ENCODE data around the gene KAZN.

Gene KAZN

GRCh38 chr1:14790982-14791381 is 192.5 kb downstream of the KAZN start:
- Histone ChIP-seq H3K4me2 (ENCODE audit: low read length) (no peak overlapping the region), H3K4me3 (ENCODE audit: low read depth, low read length, poor library complexity, severe bottlenecking) (no peak overlapping the region), H4K20me1 (ENCODE audit: insufficient read depth, low read length) (no peaks in the 10 kb centered on the region), H3F3A (ENCODE audit: insufficient read depth, low read length) (no peaks in the 10 kb centered on the region), H3K27ac (ENCODE audit: low read depth, low read length, poor library complexity, severe bottlenecking) (no peak overlapping the region), H3K9ac (ENCODE audit: low read length) (no peak overlapping the region), H3K27me3 (ENCODE audit: insufficient read depth, low read length) (no peaks in the 10 kb centered on the region), H3K9me3 (ENCODE audit: low read length) (no peaks in the 10 kb centered on the region), H3K79me2 (ENCODE audit: insufficient read depth, low read length) (no peaks in the 10 kb centered on the region), H3K4me1 (ENCODE audit: insufficient read depth, low read length, severe bottlenecking) (no peaks in the 10 kb centered on the region), H3K9me2 (ENCODE audit: low read depth, low read length) (no peaks in the 10 kb centered on the region), H2AFZ (ENCODE audit: low read length) (no peak overlapping the region), H3K36me3 (ENCODE audit: insufficient read depth, low read length) (no peaks in the 10 kb centered on the region)
- TF ChIP-seq EZH2 (IDR thresholded peaks at IDR 0.05; ENCODE audit: borderline replicate concordance, low read length) (no peak), CTCF (IDR thresholded peaks at IDR 0.05; ENCODE audit: low read length) (no peak)

GRCh38 chr1:14791654-14792053 is 193.2 kb downstream of the KAZN start:
- Histone ChIP-seq H3K27me3 (ENCODE audit: insufficient read depth, low read length) (0 out of 2 replicates have a peak, but pooled peaks cover 4% of the 10 kb centered on the region), H3K9me2 (ENCODE audit: low read depth, low read length) (no peaks in the 10 kb centered on the region), H3K4me1 (ENCODE audit: insufficient read depth, low read length, severe bottlenecking) (no peaks in the 10 kb centered on the region), H3K36me3 (ENCODE audit: insufficient read depth, low read length) (no peaks in the 10 kb centered on the region), H3K79me2 (ENCODE audit: insufficient read depth, low read length) (no peaks in the 10 kb centered on the region), H3K9ac (ENCODE audit: low read length) (no peak overlapping the region), H2AFZ (ENCODE audit: low read length) (no peak overlapping the region), H3F3A (ENCODE audit: insufficient read depth, low read length) (no peaks in the 10 kb centered on the region), H3K4me3 (ENCODE audit: low read depth, low read length, poor library complexity, severe bottlenecking) (no peak overlapping the region), H3K4me2 (ENCODE audit: low read length) (no peak overlapping the region), H3K9me3 (ENCODE audit: low read length) (no peaks in the 10 kb centered on the region), H4K20me1 (ENCODE audit: insufficient read depth, low read length) (no peaks in the 10 kb centered on the region), H3K27ac (ENCODE audit: low read depth, low read length, poor library complexity, severe bottlenecking) (no peak overlapping the region)
- TF ChIP-seq EZH2 (IDR thresholded peaks at IDR 0.05; ENCODE audit: borderline replicate concordance, low read length) (no peak), CTCF (IDR thresholded peaks at IDR 0.05; ENCODE audit: low read length) (no peak)

GRCh38 chr1:14794136-14794768 is 195.8 kb downstream of the KAZN start:
- no peaks in the 10 kb centered on the region for H4K20me1 ChIP-seq (ENCODE audit: insufficient read depth, low read length)
- TF ChIP-seq CTCF (IDR thresholded peaks at IDR 0.05; ENCODE audit: low read length) (no peak), EZH2 (IDR thresholded peaks at IDR 0.05; ENCODE audit: borderline replicate concordance, low read length) (no peak)
- H3K79me2 ChIP-seq (ENCODE audit: insufficient read depth, low read length) = no peaks in the 10 kb centered on the region
- no peaks in the 10 kb centered on the region for H3K9me2 ChIP-seq (ENCODE audit: low read depth, low read length)
- H3K9ac ChIP-seq (ENCODE audit: low read length) = no peak overlapping the region
- no peak overlapping the region for H3K27ac ChIP-seq (ENCODE audit: low read depth, low read length, poor library complexity, severe bottlenecking)
- no peak overlapping the region for H3K4me2 ChIP-seq (ENCODE audit: low read length)
- H3K9me3 ChIP-seq (ENCODE audit: low read length) = no peaks in the 10 kb centered on the region
- no peaks in the 10 kb centered on the region for H3K36me3 ChIP-seq (ENCODE audit: insufficient read depth, low read length)
- H2AFZ ChIP-seq (ENCODE audit: low read length) = no peak overlapping the region
- H3K27me3 ChIP-seq (ENCODE audit: insufficient read depth, low read length) = 0 out of 2 replicates have a peak, but pooled peaks cover 4% of the 10 kb centered on the region
- H3K4me1 ChIP-seq (ENCODE audit: insufficient read depth, low read length, severe bottlenecking) = no peaks in the 10 kb centered on the region
- no peak overlapping the region for H3K4me3 ChIP-seq (ENCODE audit: low read depth, low read length, poor library complexity, severe bottlenecking)
- H3F3A ChIP-seq (ENCODE audit: insufficient read depth, low read length) = no peaks in the 10 kb centered on the region
